GM21619 (cell line): Measurements from ENCODE around the gene REPS1.
"Not testable (repeated sequence)": the region's sequence is repeated elsewhere in the genome, so short reads cannot be mapped to it uniquely, and the experiment has no call there.

Experiments
- ATAC-seq: cut with Tn5 transposase; IDR thresholded peaks from one replicate; pipeline ENCODE4 v1.9.1; 2021; ENCODE audit not compliant: unreplicated experiment

REPS1 gene

GRCh38 chr6:138943089-138943625 lies 44.9 kb downstream of the REPS1 start:
- ATAC-seq, result no peak

DNA sequence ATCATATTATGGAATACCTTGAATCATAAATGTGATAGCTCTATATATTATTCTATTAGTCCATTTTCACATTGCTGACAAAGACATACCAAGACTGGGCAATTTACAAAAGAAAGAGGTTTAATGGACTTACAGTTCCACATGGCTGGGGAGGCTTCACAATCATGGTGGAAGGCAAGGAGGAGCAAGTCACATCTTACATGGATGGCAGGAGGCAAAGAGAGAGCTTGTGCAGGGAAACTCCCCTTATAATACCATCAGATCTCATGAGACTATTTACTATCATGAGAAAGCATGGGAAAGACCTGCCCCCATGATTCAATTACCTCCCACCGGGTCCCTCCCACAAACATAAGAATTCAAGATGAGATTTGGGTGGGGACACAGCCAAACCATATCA lies 51.2 kb downstream of the REPS1 start:
- ATAC-seq, result not testable (repeated sequence)

DNA sequence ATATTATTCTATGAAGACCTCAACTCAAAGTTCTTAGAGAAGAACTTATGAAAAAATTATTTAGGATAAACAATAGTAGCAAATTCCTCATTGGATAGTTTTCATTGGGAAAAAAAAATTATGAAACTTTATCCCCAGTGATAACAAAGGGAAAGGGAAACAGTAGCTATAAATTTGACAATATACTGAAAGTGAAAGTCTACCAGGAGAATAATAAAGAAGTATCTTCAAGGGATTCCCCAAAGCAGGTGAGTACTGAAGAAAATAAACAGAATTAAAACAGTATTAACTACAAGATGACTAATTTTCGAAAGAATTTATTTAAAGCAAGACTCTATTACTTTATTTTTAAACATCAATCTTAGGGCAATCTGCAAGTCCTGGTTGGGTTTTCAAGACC lies 56.4 kb downstream of the REPS1 start:
- ATAC-seq, result no peak

- no peak for ATAC-seq
These were observed 61.5 kb downstream of the REPS1 start for GRCh38 chr6:138926579-138926978.

DNA sequence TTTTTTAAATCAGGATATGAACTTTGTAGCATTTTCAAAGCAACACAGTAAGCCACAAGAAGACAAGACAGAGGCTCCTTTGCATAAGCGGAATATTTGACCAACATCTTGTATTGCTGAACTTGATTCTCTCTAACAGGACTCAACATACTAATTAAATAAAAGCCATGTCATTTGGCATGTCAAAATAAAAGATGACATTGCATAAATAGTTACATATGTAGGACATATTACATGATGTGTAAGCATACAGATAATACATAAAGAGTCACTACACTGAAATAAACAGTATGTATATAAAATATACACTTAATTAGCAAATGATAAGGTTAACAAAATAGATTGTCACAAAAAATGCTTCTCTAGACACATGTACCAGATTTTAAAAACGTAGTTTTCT lies 62.2 kb downstream of the REPS1 start:
- ATAC-seq, result no peak

GRCh38 chr6:138923561-138923960 lies 64.5 kb downstream of the REPS1 start:
- peak; percentile 69 for ATAC-seq

- no peak for ATAC-seq
These were observed 67.1 kb downstream of the REPS1 start for GRCh38 chr6:138920906-138921305.

- no peak for ATAC-seq
These were observed 73.4 kb downstream of the REPS1 start for GRCh38 chr6:138914701-138915100.

- no peak for ATAC-seq
These were observed 75.7 kb downstream of the REPS1 start for GRCh38 chr6:138912308-138912707.

DNA sequence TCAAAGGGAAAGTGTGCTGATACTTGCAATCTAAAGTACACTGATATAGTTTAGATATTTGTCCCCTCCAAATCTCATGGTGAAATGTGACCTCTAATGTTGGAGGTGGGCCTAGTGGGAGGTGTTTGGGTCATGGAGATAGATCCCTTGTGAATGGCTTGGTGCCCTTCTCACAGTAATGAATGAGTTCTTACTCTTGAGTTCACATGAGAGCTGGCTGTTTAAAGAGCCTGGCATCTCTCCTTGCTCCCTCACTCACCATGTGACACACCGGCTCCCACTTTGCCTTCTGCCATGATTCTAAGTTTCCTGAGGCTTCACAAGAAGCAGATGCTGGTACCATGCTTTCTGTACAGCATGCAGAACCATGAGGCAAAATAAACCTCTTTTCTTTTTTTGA lies 78.1 kb downstream of the REPS1 start:
- ATAC-seq, result no peak

DNA sequence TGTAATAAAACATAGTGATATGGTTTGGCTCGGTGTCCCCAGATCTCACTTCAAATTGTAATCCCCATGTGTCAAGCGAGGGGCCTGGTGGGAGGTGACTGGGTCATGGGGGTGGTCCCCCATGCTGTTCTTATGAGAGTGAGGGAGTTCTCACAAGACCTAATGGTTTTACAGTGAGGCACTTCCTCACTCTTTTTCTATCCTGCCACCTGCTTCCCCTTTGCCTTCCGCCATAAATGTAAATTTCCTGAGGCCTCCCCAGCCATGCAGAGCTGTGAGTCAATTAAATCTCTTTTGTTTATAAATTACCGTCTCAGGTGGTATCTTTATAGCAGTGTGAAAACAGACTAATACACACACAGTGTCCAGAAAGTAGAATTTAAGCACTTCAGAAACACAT lies 78.5 kb downstream of the REPS1 start:
- ATAC-seq, result no peak

DNA sequence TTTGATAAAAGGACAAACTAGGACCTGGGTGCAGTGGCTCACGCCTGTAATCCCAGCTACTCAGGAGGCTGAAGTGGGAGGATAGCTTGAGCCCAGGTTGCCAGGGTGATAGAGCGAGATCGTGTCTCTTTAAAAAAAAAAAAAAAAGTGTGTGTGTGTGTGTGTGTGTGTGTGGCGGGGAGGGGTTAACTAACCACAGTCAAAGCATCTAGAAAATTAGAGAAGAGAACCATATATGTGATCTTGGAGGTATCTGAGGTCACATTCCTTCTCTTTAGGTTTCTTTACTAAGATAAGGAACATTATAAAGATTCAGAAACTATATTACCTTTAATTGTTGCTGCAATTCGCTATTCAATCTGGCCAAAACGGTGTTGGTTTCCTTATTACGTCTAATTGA lies 80.9 kb downstream of the REPS1 start:
- no peak for ATAC-seq

DNA sequence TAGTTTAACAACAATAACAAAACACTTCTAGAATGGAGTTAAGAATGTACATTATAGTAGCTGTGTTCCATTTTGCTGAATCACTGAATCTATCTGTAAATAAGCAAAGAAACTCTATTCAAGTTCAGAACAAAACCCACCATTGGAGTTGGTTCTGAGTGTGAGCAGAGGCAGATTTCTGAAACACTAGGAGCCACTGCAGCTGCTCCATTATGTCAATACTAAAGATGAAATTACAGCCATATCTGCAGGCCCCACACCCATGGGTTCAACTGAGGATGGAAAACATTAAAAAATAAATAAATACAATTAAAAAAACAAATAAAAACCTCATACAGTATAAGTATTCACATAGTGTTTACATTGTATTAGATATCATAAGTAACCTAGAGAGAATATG lies 91.0 kb downstream of the REPS1 start:
- ATAC-seq, result no peak

DNA sequence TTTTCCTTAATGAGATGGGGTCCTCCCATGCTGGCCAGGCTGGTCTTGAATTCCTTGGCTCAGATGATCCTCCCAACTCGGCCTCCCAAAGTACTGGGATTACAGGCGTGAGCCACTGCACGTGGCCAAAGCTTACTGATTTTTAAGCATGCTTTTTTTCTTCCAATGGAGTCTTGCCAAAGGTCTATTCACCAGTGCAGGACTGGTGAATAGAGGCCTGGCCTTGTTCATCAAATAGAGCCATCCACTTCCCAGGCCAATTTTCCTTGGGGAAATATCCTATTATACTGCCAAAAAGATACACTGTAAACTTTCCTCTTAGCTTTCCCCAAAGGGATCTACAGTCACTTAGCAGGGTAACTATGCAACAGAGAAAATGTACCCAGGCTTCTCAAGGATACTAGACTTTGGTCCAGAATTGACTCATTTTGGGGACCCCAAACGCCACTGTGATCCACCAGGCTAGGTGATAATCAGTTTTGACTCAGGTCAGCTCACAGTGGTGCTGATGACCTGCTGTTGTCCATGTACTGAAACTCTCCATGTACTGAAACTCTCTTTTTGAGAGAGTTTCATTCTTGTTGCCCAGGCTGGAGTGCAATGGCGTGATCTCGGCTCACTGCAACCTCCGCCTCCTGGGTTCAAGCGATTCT lies 91.8 kb downstream of the REPS1 start:
- ATAC-seq, result no peak

DNA sequence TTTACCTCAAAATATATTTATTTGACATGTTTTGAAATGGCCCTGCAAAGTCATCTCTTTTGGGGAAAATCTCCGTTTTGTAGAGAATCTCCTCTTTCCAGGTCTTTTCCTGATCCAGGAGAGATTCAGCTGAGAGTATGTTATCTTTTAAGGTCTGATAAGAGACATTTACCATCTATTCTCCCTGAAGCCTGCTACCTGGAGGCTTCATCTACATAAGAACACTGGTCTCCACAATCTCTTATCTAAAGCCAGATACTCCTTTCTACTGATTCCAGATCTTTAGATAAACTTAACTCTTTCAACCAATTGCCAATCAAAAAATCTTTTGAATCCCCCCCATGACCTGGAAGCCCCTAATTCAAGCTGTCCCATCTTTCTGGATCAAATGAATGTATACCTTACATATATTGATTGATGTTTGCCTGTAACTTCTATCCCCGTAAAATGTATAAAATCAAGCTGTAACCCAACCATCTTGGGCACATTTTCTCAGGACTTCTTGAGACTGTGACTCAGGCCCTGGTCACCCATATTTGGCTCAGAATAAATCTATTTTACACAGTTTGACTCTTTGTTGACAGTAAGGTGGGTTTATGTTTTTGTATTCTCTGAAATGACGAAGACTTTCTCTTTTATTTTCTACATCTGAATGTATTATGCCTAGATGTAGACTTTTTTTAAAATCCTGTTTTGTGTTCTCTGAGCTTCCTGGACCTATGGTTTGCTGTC lies 96.6 kb downstream of the REPS1 start:
- ATAC-seq, result no peak

GRCh38 chr6:138885156-138885819 lies 102.8 kb downstream of the REPS1 start:
- no peak for ATAC-seq

DNA sequence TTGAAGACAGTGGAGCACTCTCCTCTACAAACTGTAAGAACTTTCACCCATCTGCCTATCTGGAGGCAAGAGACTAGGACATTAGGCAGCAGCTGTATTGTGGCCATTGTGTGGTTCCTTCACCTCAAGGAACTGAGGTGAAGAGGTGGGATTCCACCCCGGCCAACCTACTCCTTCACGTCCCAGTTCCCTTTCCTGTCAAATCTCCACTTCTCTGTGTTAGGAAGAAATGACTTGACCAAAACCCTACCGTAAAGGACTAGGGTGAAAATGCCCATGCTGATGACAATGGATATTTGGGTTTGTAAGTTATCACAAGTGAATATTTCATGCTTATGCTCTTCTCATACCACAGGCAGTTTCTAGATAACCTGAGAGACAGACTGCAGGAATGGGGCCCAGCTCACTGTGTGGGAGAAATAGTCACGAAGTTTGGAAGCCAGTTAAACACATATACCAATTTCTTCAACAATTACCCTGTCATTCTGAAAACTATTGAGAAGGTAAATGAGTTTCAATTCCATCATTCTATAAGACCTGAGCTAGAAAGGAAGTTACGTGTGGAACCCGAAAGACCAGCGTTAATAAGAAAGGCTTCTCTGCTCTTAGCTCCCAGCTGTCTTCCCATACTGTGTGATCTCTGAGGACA lies 105.6 kb downstream of the REPS1 start:
- peak; percentile 85 for ATAC-seq

DNA sequence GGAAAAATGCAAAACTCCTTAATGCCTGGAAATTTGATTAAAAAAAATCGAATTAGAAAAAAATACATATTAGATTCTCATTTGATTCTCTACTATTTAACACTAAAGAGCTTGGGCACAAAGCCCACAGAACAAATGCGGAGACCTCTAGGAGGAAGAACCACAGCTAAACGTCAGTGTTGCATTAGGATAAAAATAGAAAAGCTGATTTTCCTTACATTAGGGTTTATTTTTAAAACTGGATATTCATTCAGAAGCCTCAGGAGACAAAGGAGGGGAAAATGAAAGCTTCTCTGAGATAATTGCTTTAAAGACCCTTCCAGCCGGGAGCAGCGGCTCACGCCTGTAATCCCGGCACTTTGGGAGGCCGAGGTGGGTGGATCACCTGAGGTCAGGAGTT lies 114.9 kb downstream of the REPS1 start:
- ATAC-seq, result no peak

DNA sequence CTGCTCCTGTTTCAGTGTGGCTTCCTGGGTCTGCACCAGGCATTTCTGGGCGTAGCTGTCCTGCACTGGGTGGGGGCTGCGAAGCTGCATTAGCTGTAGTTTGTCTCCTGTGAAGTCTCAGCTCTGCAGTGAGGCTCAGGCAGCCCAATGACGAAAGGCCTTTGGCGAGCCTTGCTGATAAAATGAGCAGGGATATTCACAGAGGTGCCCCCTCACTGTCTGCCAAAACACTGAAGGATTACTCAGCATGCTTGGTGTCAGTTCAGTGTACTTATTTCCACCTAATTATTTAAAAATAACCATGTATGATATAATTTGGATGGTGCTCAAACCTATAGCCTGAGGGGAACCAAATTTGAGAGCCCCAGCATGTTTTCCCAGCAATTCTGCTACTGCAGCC lies 118.7 kb downstream of the REPS1 start:
- ATAC-seq, result no peak

- ATAC-seq, result no peak
These were observed 119.9 kb downstream of the REPS1 start for GRCh38 chr6:138868181-138868580.

GRCh38 chr6:138865480-138866109 lies 122.5 kb downstream of the REPS1 start:
- no peak for ATAC-seq
